ENCODE data around the gene ZBTB8OS. TPM values are rescaled to one million over a fixed set of nuclear protein-coding genes. Genes with fewer than 3 reads are reported as not detected.
A peak's percentile ranks its signal among the peaks of the same experiment; 100 is the strongest.
"Not testable (repeated sequence)": the region's sequence is repeated elsewhere in the genome, so short reads cannot be mapped to it uniquely, and the experiment has no call there.

The ZBTB8OS gene
- total and polyA plus RNA-seq, 5 experiments from 2014 or later, result 53.2 to 65.8 (median 57.2) TPM

- H3K27ac Mint-ChIP-seq, DNase-seq, H3K9me3 Mint-ChIP-seq, POLR2A ChIA-PET, ATAC-seq, H3K27me3 Mint-ChIP-seq, H3K4me3 Mint-ChIP-seq: not testable (repeated sequence)
- Mint-ChIP-seq H3K36me3 (peaks cover 0 to 35% (median 5%) of the 10 kb centered on the region in 3 donors), H3K4me1 (peaks cover 2 to 27% (median 11%) of the 10 kb centered on the region in 4 donors)
Measured at GRCh38 chr1:32642292-32642827, 8.0 kb downstream of the ZBTB8OS start.

- ATAC-seq (no peak), DNase-seq (no peak)
- POLR2A ChIA-PET, result interaction anchor here (1.5 kb wide), 1 partner anchor 11 kb away, joined by 4 read pairs; the partner anchor contains the start of gene RBBP4
- H3K27me3 Mint-ChIP-seq, result no peaks in the 10 kb centered on the region
- H3K9me3 Mint-ChIP-seq, result no peaks in the 10 kb centered on the region
- peak overlapping the region in 1 of 10 donors; percentile 3 for H3K27ac Mint-ChIP-seq
- peaks cover 14 to 33% (median 15%) of the 10 kb centered on the region in 4 donors for H3K4me1 Mint-ChIP-seq
- H3K36me3 Mint-ChIP-seq, result peaks cover 0 to 53% (median 1%) of the 10 kb centered on the region in 3 donors
- no peak overlapping the region for H3K4me3 Mint-ChIP-seq
Measured at GRCh38 chr1:32639489-32640075, 10.8 kb downstream of the ZBTB8OS start.

GRCh38 chr1:32636914-32637645, 13.3 kb downstream of the ZBTB8OS start:
- DNase-seq, result no peak
- Mint-ChIP-seq H3K4me3 (no peak overlapping the region), H3K27ac (peak overlapping the region in 5 of 10 donors; percentile 20 to 48 (median 41)), H3K4me1 (peaks cover 12 to 28% (median 15%) of the 10 kb centered on the region in 4 donors), H3K36me3 (peaks cover 0 to 66% (median 12%) of the 10 kb centered on the region in 3 donors), H3K9me3 (no peaks in the 10 kb centered on the region), H3K27me3 (no peaks in the 10 kb centered on the region)
- ATAC-seq, result no peak
- POLR2A ChIA-PET, result interaction anchor here (0.6 to 1.0 kb wide), 3 partner anchors 12 to 490 kb away, joined by 3 to 5 read pairs (median 3); no protein-coding TSS in a partner anchor

- ATAC-seq (no peak), DNase-seq (no peak)
- Mint-ChIP-seq H3K36me3 (peaks cover 0 to 73% (median 12%) of the 10 kb centered on the region in 3 donors), H3K27ac (peak overlapping the region in 1 of 10 donors; percentile 60), H3K9me3 (no peaks in the 10 kb centered on the region), H3K4me3 (no peak overlapping the region), H3K27me3 (no peaks in the 10 kb centered on the region), H3K4me1 (peaks cover 9 to 25% (median 14%) of the 10 kb centered on the region in 4 donors)
- POLR2A ChIA-PET, result no interaction called here
Measured at GRCh38 chr1:32635508-32636277, 14.7 kb downstream of the ZBTB8OS start.

GRCh38 chr1:32632829-32633228, 17.5 kb downstream of the ZBTB8OS start:
- no peak for DNase-seq
- Mint-ChIP-seq H3K4me3 (no peak overlapping the region), H3K9me3 (no peaks in the 10 kb centered on the region), H3K27me3 (no peaks in the 10 kb centered on the region), H3K36me3 (peaks cover 0 to 86% (median 12%) of the 10 kb centered on the region in 3 donors), H3K4me1 (peaks cover 9 to 22% (median 14%) of the 10 kb centered on the region in 4 donors), H3K27ac (peak overlapping the region in 1 of 10 donors; percentile 68)
- ATAC-seq, result no peak
- POLR2A ChIA-PET, result no interaction called here

- POLR2A ChIA-PET, DNase-seq, H3K27me3 Mint-ChIP-seq, ATAC-seq, H3K9me3 Mint-ChIP-seq, H3K27ac Mint-ChIP-seq, H3K4me3 Mint-ChIP-seq: not testable (repeated sequence)
- H3K36me3 Mint-ChIP-seq, result peaks cover 0 to 82% (median 14%) of the 10 kb centered on the region in 3 donors
- peaks cover 2 to 13% (median 11%) of the 10 kb centered on the region in 4 donors for H3K4me1 Mint-ChIP-seq
Measured at GRCh38 chr1:32630173-32630572, 20.2 kb downstream of the ZBTB8OS start.

GRCh38 chr1:32627596-32628162, 22.7 kb downstream of the ZBTB8OS start:
- DNase-seq, result peak in 1 of 10 donors; percentile 31
- H3K27ac Mint-ChIP-seq, result peak overlapping the region; percentile 25 to 88 (median 58)
- peaks cover 0 to 79% (median 16%) of the 10 kb centered on the region in 3 donors for H3K36me3 Mint-ChIP-seq
- peak overlapping the region in 4 of 10 donors; percentile 29 to 69 (median 40) for H3K4me3 Mint-ChIP-seq
- no peaks in the 10 kb centered on the region for H3K9me3 Mint-ChIP-seq
- H3K27me3 Mint-ChIP-seq, result no peaks in the 10 kb centered on the region
- peaks cover 16 to 29% (median 27%) of the 10 kb centered on the region in 4 donors for H3K4me1 Mint-ChIP-seq
- POLR2A ChIA-PET, result no interaction called here
- no peak for ATAC-seq

GRCh38 chr1:32626176-32626575, 24.2 kb downstream of the ZBTB8OS start:
- POLR2A ChIA-PET, result interaction anchor here (0.7 kb wide), 1 partner anchor 14 kb away, joined by 5 read pairs; no protein-coding TSS in a partner anchor
- Mint-ChIP-seq H3K36me3 (peaks cover 6 to 75% (median 20%) of the 10 kb centered on the region in 3 donors), H3K27me3 (no peaks in the 10 kb centered on the region), H3K4me3 (no peak overlapping the region), H3K9me3 (no peaks in the 10 kb centered on the region), H3K4me1 (peaks cover 16 to 32% (median 28%) of the 10 kb centered on the region in 4 donors), H3K27ac (peak overlapping the region in 1 of 10 donors; percentile 43)
- DNase-seq (no peak), ATAC-seq (no peak)

- DNase-seq, result peak in 2 of 10 donors; percentile 14 to 28
- POLR2A ChIA-PET, result no interaction called here
- Mint-ChIP-seq H3K4me1 (peaks cover 16 to 32% (median 28%) of the 10 kb centered on the region in 4 donors), H3K36me3 (peaks cover 6 to 66% (median 22%) of the 10 kb centered on the region in 3 donors), H3K4me3 (peak overlapping the region in 4 of 10 donors; percentile 5 to 33 (median 18)), H3K27me3 (no peaks in the 10 kb centered on the region), H3K27ac (peak overlapping the region; percentile 8 to 87 (median 36)), H3K9me3 (no peaks in the 10 kb centered on the region)
- peak; percentile 47 to 90 for ATAC-seq
Measured at GRCh38 chr1:32623775-32624174, 26.6 kb downstream of the ZBTB8OS start.

GRCh38 chr1:32622806-32623681, 27.3 kb downstream of the ZBTB8OS start:
- Mint-ChIP-seq H3K27ac (peak overlapping the region; percentile 7 to 87 (median 52)), H3K4me1 (peaks cover 16 to 31% (median 28%) of the 10 kb centered on the region in 4 donors), H3K27me3 (no peaks in the 10 kb centered on the region), H3K36me3 (peaks cover 6 to 60% (median 22%) of the 10 kb centered on the region in 3 donors), H3K4me3 (no peak overlapping the region), H3K9me3 (no peaks in the 10 kb centered on the region)
- ATAC-seq, result no peak
- POLR2A ChIA-PET, result interaction anchor here (0.5 kb wide), 1 partner anchor 27 kb away, joined by 4 read pairs; no protein-coding TSS in a partner anchor
- DNase-seq, result no peak

- POLR2A ChIA-PET, result interaction anchor here (0.5 kb wide), 1 partner anchor 27 kb away, joined by 4 read pairs; no protein-coding TSS in a partner anchor
- H3K4me3 Mint-ChIP-seq, result no peak overlapping the region
- peaks cover 16 to 26% (median 21%) of the 10 kb centered on the region in 4 donors for H3K4me1 Mint-ChIP-seq
- H3K27ac Mint-ChIP-seq, result peak overlapping the region in 2 of 10 donors; percentile 12 to 14
- H3K9me3 Mint-ChIP-seq, result no peaks in the 10 kb centered on the region
- H3K36me3 Mint-ChIP-seq, result peaks cover 6 to 56% (median 22%) of the 10 kb centered on the region in 3 donors
- ATAC-seq (no peak), DNase-seq (no peak)
- H3K27me3 Mint-ChIP-seq, result no peaks in the 10 kb centered on the region
Measured at GRCh38 chr1:32622205-32622604, 28.1 kb downstream of the ZBTB8OS start.

Data from naive thymus-derived CD8-positive, alpha-beta T cell (primary cell).